H9 (cell line): ENCODE results near the gene DLK1. TPM values are rescaled to one million over a fixed set of nuclear protein-coding genes. Genes with fewer than 3 reads are reported as not detected.

Experiments
- DNase-seq: peaks from one replicate; pipeline ENCODE4 v3.0.0-alpha.2; 2017
- H2AFZ ChIP-seq: one replicate; pipeline ENCODE4 v1.6.1; 2013; ENCODE audit warnings: mild to moderate bottlenecking, low read length, control low read depth, moderate library complexity
- H2AK5ac ChIP-seq: 2 replicates; pipeline ENCODE4 v1.6.1; 2013; ENCODE audit warnings: low read length, control low read depth, mixed read lengths; ENCODE audit not compliant: insufficient read length
- H2BK120ac ChIP-seq: one replicate; pipeline ENCODE4 v1.6.1; 2013; ENCODE audit warnings: low read depth, mild to moderate bottlenecking, low read length, control low read depth, inconsistent platforms; ENCODE audit not compliant: poor library complexity, severe bottlenecking
- H2BK12ac ChIP-seq: 2 replicates; pipeline ENCODE4 v1.6.1; 2013; ENCODE audit warnings: low read length, control low read depth, mixed read lengths, low read depth; ENCODE audit not compliant: insufficient read length
- H2BK15ac ChIP-seq: 2 replicates; pipeline ENCODE4 v1.6.1; 2013; ENCODE audit warnings: low read depth, low read length, control low read depth
- H2BK20ac ChIP-seq: one replicate; pipeline ENCODE4 v1.6.1; 2013; ENCODE audit warnings: low read depth, mild to moderate bottlenecking, low read length, control low read depth, inconsistent platforms; ENCODE audit not compliant: poor library complexity, severe bottlenecking
- H2BK5ac ChIP-seq: 2 replicates; pipeline ENCODE4 v1.6.1; 2013; ENCODE audit warnings: low read length, control low read depth, mixed read lengths; ENCODE audit not compliant: insufficient read length
- H3K14ac ChIP-seq: 2 replicates; pipeline ENCODE4 v1.6.1; 2013; ENCODE audit warnings: low read length, control low read depth; ENCODE audit not compliant: insufficient read depth
- H3K18ac ChIP-seq: 2 replicates; pipeline ENCODE4 v1.6.1; 2013; ENCODE audit warnings: low read depth, mild to moderate bottlenecking, mixed read lengths, low read length, control low read depth; ENCODE audit not compliant: insufficient read length
- H3K23ac ChIP-seq: 2 replicates; pipeline ENCODE4 v1.6.1; 2013; ENCODE audit warnings: low read length, control low read depth, mixed read lengths, low read depth; ENCODE audit not compliant: insufficient read length
- H3K23me2 ChIP-seq: 2 replicates; pipeline ENCODE4 v1.6.1; 2013; ENCODE audit warnings: low read depth, mild to moderate bottlenecking, mixed read lengths, low read length, control low read depth; ENCODE audit not compliant: insufficient read length, poor library complexity, severe bottlenecking
- H3K27ac ChIP-seq: 2 replicates; pipeline ENCODE4 v1.5.1; 2013; ENCODE audit warnings: low read length, control low read depth, mixed read lengths, low read depth; ENCODE audit not compliant: insufficient read length
- H3K27me3 ChIP-seq: 2 replicates; pipeline ENCODE4 v1.6.1; 2013; ENCODE audit warnings: low read length, control low read depth, inconsistent platforms; ENCODE audit not compliant: insufficient read depth
- H3K4ac ChIP-seq: 2 replicates; pipeline ENCODE4 v1.6.1; 2013; ENCODE audit warnings: low read depth, mild to moderate bottlenecking, control low read depth, inconsistent platforms, low read length, moderate library complexity
- H3K4me1 ChIP-seq: 2 replicates; pipeline ENCODE4 v1.6.1; 2013; ENCODE audit warnings: low read length, control low read depth, inconsistent platforms; ENCODE audit not compliant: insufficient read depth
- H3K4me2 ChIP-seq: 2 replicates; pipeline ENCODE4 v1.6.1; 2013; ENCODE audit warnings: low read length, control low read depth, mixed read lengths; ENCODE audit not compliant: insufficient read length, insufficient read depth
- H3K56ac ChIP-seq: 2 replicates; pipeline ENCODE4 v1.6.1; 2013; ENCODE audit warnings: low read depth, mild to moderate bottlenecking, mixed read lengths, low read length, control low read depth; ENCODE audit not compliant: insufficient read length
- H3K79me1 ChIP-seq: 2 replicates; pipeline ENCODE4 v1.6.1; 2013; ENCODE audit warnings: low read depth, mild to moderate bottlenecking, moderate library complexity, low read length, control low read depth, inconsistent platforms; ENCODE audit not compliant: insufficient read depth, poor library complexity, severe bottlenecking
- H3K79me2 ChIP-seq: 2 replicates; pipeline ENCODE4 v1.6.1; 2013; ENCODE audit warnings: low read length, control low read depth, inconsistent platforms; ENCODE audit not compliant: insufficient read depth
- H3K9ac ChIP-seq: 2 replicates; pipeline ENCODE4 v1.6.1; 2013; ENCODE audit warnings: low read length, control low read depth, mixed read lengths; ENCODE audit not compliant: insufficient read length; ENCODE audit errors: extremely low read depth
- H3K9me3 ChIP-seq: one replicate; pipeline ENCODE4 v1.6.1; 2013; ENCODE audit warnings: low read depth, low read length, inconsistent platforms; ENCODE audit not compliant: control insufficient read depth
- H3T11ph ChIP-seq: one replicate; pipeline ENCODE4 v1.6.1; 2013; ENCODE audit warnings: mild to moderate bottlenecking, low read length, control low read depth, inconsistent platforms
- H4K20me1 ChIP-seq: one replicate; pipeline ENCODE4 v1.6.1; 2013; ENCODE audit not compliant: control insufficient read depth, insufficient read length, insufficient read depth
- H4K5ac ChIP-seq: 2 replicates; pipeline ENCODE4 v1.6.1; 2013; ENCODE audit warnings: low read depth, mild to moderate bottlenecking, mixed read lengths, low read length, control low read depth; ENCODE audit not compliant: insufficient read length
- H4K8ac ChIP-seq: replicated peaks from 2 replicates; pipeline ENCODE4 v1.6.1; 2013; ENCODE audit warnings: low read length, control low read depth, mixed read lengths, low read depth; ENCODE audit not compliant: insufficient read length
- H4K91ac ChIP-seq: 2 replicates; pipeline ENCODE4 v1.6.1; 2013; ENCODE audit warnings: low read depth, mild to moderate bottlenecking, moderate library complexity, mixed read lengths, low read length, control low read depth; ENCODE audit not compliant: insufficient read length
- H3K27ac Mint-ChIP-seq, 3 experiments: 2 replicates in 2 of 3; 3 replicates in 1 of 3; pipeline ENCODE4 v1.8.0; 2020 to 2021; ENCODE audit warnings: mixed read lengths in 3 of 3, mild to moderate bottlenecking in 1 of 3, moderate library complexity in 1 of 3
- H3K27me3 Mint-ChIP-seq: 2 replicates; pipeline ENCODE4 v1.8.0; 2021; ENCODE audit warnings: low read depth, mild to moderate bottlenecking, moderate library complexity, mixed read lengths
- H3K36me3 Mint-ChIP-seq, 3 experiments: 2 replicates in 2 of 3; 3 replicates in 1 of 3; pipeline ENCODE4 v1.8.0; 2020 to 2021; ENCODE audit warnings: low read depth in 3 of 3, mixed read lengths in 3 of 3; ENCODE audit not compliant: insufficient read depth in 1 of 3
- H3K4me1 Mint-ChIP-seq, 2 experiments: 2 replicates each; pipeline ENCODE4 v1.8.0; 2020; ENCODE audit warnings: mixed read lengths in 2 of 2
- H3K4me3 Mint-ChIP-seq, 2 experiments: 2 replicates in 1 of 2; 3 replicates in 1 of 2; pipeline ENCODE4 v1.8.0; 2020 to 2021; ENCODE audit warnings: mild to moderate bottlenecking in 2 of 2, mixed read lengths in 2 of 2, moderate library complexity in 1 of 2
- H3K9me3 Mint-ChIP-seq, 2 experiments: 2 replicates in 1 of 2; 3 replicates in 1 of 2; pipeline ENCODE4 v1.8.0; 2020; ENCODE audit warnings: mild to moderate bottlenecking in 2 of 2, mixed read lengths in 2 of 2, moderate library complexity in 1 of 2
- CTCF ChIP-seq: fragments of 200-600 bp; sonication (generic); conservative IDR thresholded peaks from 3 replicates; pipeline ENCODE4 v1.8.0; 2021; ENCODE audit warnings: antibody characterized with exemption, mild to moderate bottlenecking
- WGBS: extraction: QIAGEN DNeasy Blood & Tissue Kit; methylation state at CpG from one replicate; pipeline ENCODE4 v1.1.7; 2013; ENCODE audit warnings: missing lambda C conversion rate, low lambda C conversion rate, mixed read lengths; ENCODE audit not compliant: insufficient read length; ENCODE audit errors: extremely low coverage; 5-methylcytosine and 5-hydroxymethylcytosine counted together
- total RNA-seq: library from RNA; stranded (reverse); gene quantifications from 2 replicates; pipeline ENCODE4 v1.2.1, GENCODE V29; 2021

DLK1 gene
- total RNA-seq, 1 experiment from 2014 or later, result 2.8 TPM

GRCh38 chr14:100702590-100702989 is 24.1 kb upstream of the DLK1 start:
- H3K4me3 Mint-ChIP-seq, result no peak overlapping the region
- no peaks in the 10 kb centered on the region for H4K20me1 ChIP-seq
- no peak overlapping the region for H3T11ph ChIP-seq
- no peak overlapping the region for H2AK5ac ChIP-seq
- no peaks in the 10 kb centered on the region for H3K27me3 ChIP-seq
- H2BK20ac ChIP-seq, result no peak overlapping the region
- H2BK12ac ChIP-seq, result no peak overlapping the region
- no peaks in the 10 kb centered on the region for H3K4me1 Mint-ChIP-seq
- H3K9me3 Mint-ChIP-seq, result peaks cover 3 to 4% of the 10 kb centered on the region in 2 experiments; a peak in 3 of 5 replicates
- no peak overlapping the region for H3K4me2 ChIP-seq
- H3K27me3 Mint-ChIP-seq, result peaks cover 18% of the 10 kb centered on the region
- H3K36me3 Mint-ChIP-seq, result no peaks in the 10 kb centered on the region; a peak in 1 of 7 replicates
- no peak overlapping the region for H4K8ac ChIP-seq
- H3K56ac ChIP-seq, result no peak overlapping the region
- no peaks in the 10 kb centered on the region for H3K79me2 ChIP-seq
- no peak overlapping the region for H3K27ac Mint-ChIP-seq
- no peak overlapping the region for H3K18ac ChIP-seq
- H2BK5ac ChIP-seq, result no peak overlapping the region
- no peak overlapping the region for H4K91ac ChIP-seq
- no peak overlapping the region for H3K4ac ChIP-seq
- no peak overlapping the region for H3K14ac ChIP-seq
- no peak overlapping the region for H3K27ac ChIP-seq
- H3K23me2 ChIP-seq, result no peaks in the 10 kb centered on the region
- no peaks in the 10 kb centered on the region for H3K79me1 ChIP-seq
- no peak for TF ChIP-seq CTCF
- no peak overlapping the region for H3K9ac ChIP-seq
- H4K5ac ChIP-seq, result no peak overlapping the region
- H2BK120ac ChIP-seq, result no peak overlapping the region
- no peak overlapping the region for H3K23ac ChIP-seq
- H2BK15ac ChIP-seq, result no peak overlapping the region
- H3K4me1 ChIP-seq, result no peaks in the 10 kb centered on the region
- no peaks in the 10 kb centered on the region for H3K9me3 ChIP-seq
- DNase-seq, result no peak
- WGBS, result no CpG with 5 or more reads among the region's 8 CpGs
- no peak overlapping the region for H2AFZ ChIP-seq
